Posterior cingulate gyrus (tissue), 11 donors: ENCODE data around the gene PLA2G4E.

Experiments used
- DNase-seq, 10 donors: peaks; one replicate each; pipeline versions ENCODE4 v3.0.0 to v3.0.0-alpha.2; 2020 to 2021; ENCODE audit warnings: mixed read lengths in 3 of 10
- intact Hi-C: fragments of 100-400 bp; cut with DNase I; formaldehyde crosslinking; loops from one replicate; pipeline ENCODE4 v1.15.1; 2023

Gene PLA2G4E

DNA sequence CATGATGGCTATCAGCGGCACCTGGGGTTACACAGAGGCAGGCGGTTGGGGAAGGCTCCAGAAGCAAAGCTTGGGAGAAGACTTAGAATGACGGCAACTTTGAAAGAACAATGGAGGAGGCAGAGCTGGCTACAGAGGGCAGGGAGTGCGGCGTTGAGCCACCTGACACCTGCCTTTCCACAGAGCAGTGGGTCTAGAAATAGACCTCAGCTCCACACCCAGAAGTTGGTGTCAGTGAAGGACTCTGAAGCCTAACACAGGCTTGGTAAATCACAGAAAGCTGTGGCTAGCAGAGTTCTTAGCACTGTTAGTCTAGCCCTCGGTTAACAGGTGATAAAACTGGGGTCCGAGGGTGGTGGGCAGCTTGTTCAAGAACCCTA, 25.4 kb downstream of the PLA2G4E start:
- DNase-seq = no peak
- intact Hi-C loops = no loop called here

DNA sequence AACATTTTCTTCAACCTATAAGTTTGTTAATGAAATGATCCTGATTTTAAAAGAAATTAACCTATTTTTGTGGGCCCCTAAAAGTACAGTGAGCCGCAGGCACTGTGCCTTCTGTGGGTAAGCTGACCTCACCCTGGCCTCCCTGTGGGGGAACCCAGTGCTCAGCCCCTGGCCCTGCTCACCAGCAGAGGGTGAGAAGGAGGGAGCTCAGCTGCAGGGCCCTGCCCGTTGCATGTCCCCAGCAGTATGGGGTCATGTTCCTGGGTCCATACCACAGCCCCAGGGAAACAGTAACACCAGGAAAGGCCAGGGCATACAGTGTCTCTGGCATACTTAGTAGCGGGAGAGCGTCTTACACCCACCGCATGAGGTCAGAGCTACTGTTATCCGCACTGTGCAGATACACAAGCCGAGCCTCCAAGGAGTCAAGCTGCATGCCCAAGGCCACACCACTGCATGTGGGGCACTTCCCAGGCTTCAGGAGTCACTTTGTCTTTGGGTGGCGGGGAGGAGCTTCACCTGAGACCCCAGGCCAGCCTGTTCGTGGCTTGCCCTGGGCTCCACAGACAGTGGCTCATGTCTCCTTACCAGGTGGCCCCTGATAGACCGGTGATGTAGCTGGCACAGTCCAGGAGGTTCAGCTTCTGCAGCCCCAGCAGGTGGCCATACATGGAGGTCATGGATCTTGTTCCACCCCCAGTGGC, 25.9 kb downstream of the PLA2G4E start:
- peak in 1 of 10 donors; percentile 50 for DNase-seq
- intact Hi-C loops = no loop called here

DNA sequence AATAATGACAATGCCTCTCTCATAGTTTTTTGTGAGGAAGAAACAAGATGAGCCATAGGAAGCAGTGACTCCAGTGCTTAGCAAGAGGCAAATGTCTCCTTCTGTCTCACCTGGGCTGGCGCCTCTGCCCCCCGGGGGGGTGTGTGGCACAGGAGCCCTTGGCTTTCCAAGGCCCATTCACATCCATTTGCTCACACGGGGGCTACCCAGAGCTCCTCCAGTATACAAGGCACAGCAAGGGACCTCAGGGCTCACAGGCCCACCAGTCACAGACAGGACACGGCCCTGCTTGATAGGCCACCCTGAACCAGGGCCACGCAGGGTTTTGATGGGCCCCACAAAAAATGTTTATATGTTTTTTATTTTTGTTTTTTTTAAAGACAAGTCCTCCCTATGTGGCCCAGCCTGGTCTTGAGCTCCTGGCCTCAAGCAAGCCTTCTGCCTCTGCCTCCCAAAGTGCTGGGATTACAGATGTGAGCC, 26.6 kb downstream of the PLA2G4E start:
- DNase-seq = peak in 1 of 10 donors; percentile 79
- intact Hi-C loops = no loop called here

DNA sequence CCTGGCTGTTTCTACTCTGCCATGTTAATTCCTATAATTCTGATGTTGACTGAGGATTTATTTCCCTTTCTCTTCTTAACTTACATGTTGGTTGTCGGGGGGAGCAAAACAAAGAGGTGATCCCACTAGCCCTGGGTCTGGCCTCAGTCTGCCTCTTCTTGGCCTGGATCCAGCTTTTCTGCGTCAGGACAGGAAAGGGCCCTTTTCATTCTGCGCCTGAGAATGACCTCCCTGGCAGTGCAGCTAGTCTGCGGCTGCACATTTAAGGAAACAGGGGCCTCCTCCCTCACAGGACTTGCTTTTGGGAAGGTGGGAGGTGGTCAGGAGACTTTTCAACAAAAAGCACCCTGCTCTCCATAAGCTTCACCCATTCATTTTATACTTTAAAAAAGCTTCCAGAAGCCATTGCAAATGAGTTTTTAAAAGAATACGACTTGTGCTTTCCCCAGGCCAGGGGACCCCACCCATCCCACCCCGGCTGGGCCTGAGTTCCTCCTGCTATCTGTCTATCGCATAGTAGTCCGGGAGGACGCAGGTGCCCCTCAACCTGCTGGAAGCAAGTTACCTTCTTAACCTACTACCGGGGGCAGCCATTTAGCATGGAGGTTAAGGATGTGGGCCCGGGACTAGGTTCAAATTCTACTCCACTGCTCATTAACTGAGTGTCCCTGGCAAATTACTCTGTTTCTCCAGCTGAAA, 27.2 kb downstream of the PLA2G4E start:
- no peak for DNase-seq
- intact Hi-C loops = no loop called here

DNA sequence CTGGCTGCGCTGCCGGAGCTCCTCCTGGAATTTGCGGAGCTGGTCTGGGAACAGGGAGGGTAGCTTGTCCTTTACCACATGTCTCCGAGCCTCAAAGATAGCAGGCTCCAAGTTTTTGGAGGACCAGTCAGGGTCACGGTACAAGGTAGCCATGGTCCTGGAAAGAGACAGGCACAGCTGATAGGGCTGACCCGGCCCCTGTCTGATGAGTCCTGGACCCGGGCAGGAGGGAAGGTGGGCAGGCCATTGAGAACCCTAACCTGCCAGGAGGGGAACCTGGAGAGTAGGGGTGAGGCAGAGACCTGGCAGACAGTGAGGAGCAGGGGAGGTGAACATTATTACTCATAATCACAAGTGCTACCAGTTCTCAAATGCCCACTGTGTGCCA, 28.0 kb downstream of the PLA2G4E start:
- intact Hi-C loops = no loop called here

DNA sequence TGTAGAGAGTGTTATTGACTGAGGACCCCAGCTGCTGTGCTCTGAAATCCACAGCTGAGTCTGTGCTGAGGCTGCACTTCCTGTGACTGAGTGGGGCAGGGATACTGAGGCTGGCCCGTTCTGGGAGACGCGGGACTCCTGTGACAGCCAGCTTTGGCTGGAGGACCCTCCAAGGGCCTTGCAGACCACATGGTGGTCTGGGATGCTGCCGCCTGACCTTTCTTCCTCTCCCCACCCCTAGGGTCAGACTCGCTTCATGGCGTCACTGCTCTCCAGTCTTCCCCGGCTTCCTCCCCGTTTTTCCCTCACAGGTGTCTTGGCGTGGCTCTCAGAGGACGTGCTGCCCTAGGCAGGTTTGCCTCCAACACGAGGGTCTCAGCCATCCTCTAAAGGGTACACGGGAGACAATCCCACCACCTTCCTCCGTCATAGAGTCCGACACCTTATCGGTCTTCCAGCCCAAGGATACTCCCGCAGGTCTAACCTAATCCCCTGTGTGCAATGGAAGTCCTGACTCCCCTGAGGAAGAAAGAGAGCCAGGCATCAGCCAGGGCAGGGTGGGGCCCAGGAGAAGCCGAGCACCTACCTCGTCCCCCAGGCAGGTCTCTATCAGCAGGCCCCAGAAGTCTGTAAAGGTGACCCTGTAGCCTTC, 28.6 kb downstream of the PLA2G4E start:
- intact Hi-C loops = no loop called here
- peak in 1 of 10 donors; percentile 42 for DNase-seq

More for the DNA sequence above, 28.0 kb downstream of the PLA2G4E start:
- DNase-seq = peak in 1 of 10 donors; percentile 49

DNA sequence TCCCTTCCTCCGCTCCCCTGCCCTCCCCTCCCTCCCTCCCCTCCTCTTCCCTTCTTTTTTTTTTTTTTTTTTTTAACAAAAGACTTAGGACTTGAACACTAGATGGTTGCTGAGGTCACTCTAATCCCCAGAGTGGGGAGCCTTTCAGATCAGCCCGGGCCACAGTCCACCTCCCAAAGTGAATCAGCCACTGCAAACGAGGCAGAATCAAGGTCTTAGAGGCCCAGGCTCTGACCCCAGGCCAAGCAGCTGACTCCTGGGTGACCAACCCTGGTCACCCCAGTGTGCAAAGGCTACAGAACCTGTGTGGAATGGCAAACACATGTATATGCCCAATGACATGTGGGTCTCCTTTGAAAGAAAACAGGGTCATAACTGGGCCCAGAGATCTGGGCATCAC, 30.2 kb downstream of the PLA2G4E start:
- intact Hi-C loops = loop anchor here (2.0 kb wide), 1 partner anchor 68 kb away; no protein-coding TSS in a partner anchor
- DNase-seq = no peak

DNA sequence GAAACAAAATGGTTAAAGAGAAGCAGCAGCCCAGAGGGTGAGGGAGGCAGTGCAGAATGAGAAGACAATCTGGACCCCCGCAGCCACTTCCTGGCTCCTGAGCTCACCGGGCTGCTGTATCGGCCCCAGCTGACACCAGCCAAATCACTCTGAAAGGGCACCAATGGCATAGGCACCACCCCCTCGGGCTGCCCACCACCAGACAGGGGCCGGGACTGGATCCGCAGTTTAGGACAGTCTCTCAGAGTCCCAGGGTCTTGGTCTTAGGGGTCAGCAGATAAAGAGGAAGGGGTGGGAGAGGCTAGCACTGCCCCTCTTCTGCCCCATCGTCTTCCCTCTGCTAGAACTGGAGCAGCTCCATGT, 30.6 kb downstream of the PLA2G4E start:
- peak in 1 of 10 donors; percentile 39 for DNase-seq
- intact Hi-C loops = loop anchor here (2.0 kb wide), 1 partner anchor 69 kb away; no protein-coding TSS in a partner anchor

DNA sequence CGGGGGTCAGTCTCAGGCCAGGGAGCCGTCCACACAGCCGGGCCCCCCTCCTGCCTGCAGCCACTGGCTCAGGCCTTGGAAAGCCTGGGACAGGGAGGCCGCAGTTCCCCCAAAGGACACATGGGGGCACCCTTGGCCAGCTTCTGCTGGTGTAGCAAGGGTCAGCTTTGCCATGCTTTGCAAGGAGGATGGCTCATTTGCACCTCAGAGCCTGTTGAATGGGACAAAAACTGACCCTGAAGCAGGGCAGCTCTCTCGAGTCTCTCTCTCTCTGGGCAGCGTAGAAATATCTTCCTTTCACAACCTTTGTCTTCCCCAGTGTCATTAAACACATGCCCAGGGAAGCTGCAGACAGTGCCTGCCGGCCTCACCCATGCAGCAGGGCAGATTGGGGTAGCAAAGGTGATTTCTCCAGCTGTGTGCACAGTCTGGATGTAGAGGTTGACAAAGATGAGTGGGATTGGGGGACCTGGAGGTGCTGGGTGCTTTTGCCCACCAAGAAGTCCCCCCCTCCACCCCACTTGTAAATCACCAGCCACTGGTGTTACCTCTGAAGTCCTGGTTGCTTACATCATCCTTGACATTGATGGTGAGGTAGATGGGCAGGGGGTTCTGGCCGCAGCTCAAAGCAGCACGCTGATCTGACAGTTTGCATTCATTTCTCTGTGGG, 31.1 kb downstream of the PLA2G4E start:
- peak; percentile 77 to 98 (median 90) for DNase-seq
- intact Hi-C loops = loop anchor here (2.0 to 5.0 kb wide), 2 partner anchors 69 to 148 kb away; no protein-coding TSS in a partner anchor

DNA sequence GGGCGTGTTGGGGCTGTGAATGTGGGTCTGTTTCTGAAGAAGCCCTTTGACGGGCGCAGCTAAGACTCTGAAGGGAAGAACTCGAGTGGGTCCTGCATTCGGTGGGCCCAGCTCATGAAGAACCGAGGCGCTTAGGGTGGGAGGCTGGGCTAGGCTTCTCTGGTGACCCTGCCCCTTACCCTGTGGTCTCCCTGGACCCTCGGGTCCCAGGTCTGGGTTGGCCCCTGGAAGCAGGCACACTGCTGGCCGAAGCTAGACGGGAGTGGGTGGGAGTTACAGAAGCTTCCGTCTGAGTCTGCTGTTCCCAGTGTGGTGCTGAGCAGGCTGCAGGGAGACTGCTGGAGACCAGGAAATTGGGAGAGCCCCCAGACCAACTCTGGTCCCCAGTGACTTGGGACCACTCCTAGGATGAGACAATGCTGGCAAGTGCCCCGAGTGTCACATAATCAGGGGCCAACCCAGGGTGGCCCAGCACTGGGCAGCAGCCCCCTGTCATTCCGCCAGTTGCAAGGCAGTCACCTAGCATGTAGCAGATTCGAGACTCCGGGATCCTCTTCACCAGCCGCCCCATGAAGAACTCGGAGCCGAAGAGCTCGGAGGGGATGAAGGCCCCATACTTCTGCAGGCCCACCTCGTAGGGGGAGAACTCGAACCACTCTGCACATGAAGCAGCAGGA, 31.8 kb downstream of the PLA2G4E start:
- DNase-seq = peak in 1 of 10 donors; percentile 39
- intact Hi-C loops = loop anchor here (5.0 kb wide), 1 partner anchor 148 kb away; no protein-coding TSS in a partner anchor

DNA sequence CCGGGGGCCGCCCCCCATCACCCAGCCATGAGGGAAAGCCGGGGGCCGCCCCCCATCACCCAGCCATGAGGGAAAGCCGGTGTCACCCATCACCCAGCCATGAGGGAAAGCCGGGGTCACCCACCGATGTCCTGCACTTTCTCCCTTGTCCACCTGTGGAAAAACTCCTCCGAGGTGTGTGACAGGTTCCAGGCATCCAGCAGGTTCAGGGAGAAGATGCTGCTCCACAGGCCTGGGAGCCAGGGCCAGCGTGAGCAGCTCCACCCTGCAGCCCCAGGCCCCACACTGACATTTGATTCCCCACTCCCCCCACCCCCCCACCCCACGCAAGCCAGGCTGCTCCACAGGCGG, 32.9 kb downstream of the PLA2G4E start:
- intact Hi-C loops = loop anchor here (5.0 kb wide), 1 partner anchor 149 kb away; no protein-coding TSS in a partner anchor

DNA sequence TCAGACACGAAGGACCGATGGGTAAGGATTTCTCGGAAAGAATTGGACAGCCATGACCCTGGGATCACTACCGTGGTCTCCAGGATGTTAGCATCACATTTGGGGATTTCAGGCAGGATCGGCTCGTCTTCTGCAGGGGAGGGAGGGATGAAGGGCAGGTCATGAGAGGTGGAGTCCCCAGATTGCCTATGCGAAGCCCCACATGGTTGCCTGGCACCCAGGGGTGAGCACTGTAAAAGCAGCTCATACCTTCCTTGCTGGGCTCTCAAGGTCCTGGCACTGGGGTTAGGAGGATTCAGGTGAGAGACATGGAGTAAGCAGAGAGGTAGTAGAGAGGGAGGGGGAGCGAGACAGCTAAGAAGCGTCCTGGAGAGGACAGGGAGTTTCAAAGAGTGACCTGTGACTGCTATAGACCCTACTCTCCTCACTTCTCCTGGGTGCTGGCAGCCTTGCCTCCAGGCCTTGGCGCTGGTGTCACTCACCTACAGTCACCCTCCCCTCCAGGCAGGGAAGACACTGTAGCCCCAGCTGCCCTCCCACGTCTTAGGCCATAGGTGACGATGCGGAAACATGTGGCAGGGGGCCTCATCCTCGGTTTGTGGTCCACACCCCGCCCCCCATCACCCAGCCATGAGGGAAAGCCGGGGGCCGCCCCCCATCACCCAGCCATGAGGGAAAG, 33.5 kb downstream of the PLA2G4E start:
- intact Hi-C loops = loop anchor here (5.0 kb wide), 1 partner anchor 150 kb away; no protein-coding TSS in a partner anchor
- DNase-seq = peak in 1 of 10 donors; percentile 22

More for the DNA sequence above, 32.9 kb downstream of the PLA2G4E start:
- peak in 1 of 10 donors; percentile 40 for DNase-seq

DNA sequence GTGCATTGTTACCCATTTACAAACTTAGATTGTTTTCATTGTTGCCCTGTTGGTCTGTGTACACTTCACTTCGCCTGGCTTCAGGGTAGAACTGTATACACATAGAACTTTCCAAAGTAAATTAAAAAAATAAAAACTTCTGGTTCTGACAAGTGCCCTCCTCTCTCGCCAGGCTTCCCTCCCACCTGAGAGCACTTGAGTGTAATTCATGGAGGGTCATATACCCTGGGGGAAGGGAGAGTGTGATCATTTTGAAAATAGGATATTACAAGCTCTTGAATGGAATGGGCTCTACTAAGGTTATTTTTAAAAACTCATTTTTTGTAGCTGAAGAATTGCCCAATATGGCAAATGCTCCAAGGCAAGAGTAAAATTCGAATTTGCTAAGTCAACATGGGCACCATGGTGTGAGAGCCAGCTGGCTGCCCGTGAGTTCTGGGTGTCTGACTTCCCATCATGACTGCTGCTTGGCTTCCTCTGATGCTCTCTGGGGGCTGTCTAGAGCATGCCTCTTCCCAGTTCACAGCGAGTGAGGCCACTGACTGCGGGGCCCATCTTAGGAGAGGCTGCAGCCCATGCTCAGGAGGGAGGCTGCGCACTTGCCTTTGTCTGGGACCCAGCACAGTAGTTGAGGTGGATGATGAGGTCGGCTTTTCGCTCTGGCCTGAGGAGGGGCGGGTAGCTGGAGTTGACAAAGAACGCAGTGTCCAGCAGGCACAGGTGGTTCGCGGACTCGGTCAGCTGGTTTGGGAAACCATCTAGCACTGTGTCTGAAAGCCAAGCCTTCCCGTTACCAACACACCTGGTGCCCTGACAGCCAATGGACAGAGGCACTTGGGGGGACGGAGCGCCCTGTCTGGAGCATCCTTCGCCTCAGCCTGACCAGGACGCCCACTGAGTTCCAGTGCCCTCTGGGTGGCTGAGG, 35.3 kb downstream of the PLA2G4E start:
- intact Hi-C loops = loop anchor here (5.0 kb wide), 1 partner anchor 152 kb away; no protein-coding TSS in a partner anchor
- DNase-seq = peak in 1 of 10 donors; percentile 55

DNA sequence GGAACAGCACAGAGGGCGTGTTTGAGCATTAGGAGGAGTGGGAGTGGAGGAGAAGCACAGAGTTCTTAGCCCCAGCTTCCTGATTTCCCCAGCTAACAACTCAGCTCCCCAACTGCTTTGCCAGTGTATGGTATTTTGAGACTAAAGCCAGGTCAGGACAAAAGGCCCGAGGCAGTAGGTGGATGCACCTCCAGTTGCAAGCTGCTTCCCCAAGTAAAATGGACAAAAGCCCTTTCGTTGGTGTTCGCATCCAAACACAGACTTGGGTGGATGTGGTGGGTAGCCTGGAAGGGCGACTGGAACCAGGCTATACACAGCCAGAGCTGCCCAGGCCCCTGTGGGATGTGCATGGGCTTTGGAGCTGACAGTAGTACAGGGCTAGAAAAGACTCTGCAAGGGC, 36.2 kb downstream of the PLA2G4E start:
- intact Hi-C loops = loop anchor here (5.0 kb wide), 1 partner anchor 153 kb away; no protein-coding TSS in a partner anchor
- no peak for DNase-seq

DNA sequence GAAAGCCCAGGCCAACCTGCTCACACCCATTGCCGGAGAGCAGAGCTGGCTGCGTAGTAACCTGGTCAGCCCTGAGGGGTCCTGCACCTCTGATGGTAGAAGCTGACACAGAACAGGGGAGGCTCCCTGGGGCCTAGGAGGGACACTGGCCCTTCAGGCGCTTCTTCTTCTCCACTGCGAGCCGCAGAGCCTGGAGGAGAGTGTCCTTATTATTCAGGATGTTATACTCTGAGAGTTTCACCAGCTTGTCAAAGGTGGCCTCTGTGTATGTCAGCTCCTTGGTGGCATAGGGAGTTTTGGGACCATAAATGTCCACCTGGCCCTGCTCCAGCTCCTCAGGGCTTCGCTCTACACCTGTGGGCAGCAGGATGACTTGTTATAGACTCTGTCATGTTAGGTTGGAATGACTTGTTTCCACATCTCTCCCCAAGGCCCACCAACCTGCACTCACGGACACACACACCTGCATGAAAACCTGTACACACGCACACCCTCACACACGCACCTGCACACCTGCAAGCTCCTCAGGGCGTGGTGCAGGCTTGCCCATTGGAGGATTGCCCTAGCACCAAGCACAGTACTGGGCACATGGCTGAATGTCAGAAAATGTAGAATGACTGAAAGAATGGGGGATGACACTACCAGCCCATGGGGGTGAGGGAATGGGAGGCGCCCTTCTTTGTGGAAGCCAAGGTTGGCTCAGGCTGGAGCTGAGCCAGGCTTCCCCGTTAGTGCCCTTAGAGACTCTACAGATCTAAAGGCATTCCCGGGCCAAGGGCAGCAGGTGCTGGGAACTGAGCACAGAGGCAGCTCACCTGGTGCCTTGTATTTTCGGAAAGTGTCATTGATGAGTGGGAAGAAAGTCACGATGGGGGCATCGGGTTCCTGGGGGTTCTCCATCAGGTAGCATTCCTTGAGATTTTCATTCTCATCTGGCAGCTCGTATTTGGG, 36.9 kb downstream of the PLA2G4E start:
- DNase-seq = peak in 1 of 10 donors; percentile 62
- intact Hi-C loops = no loop called here

DNA sequence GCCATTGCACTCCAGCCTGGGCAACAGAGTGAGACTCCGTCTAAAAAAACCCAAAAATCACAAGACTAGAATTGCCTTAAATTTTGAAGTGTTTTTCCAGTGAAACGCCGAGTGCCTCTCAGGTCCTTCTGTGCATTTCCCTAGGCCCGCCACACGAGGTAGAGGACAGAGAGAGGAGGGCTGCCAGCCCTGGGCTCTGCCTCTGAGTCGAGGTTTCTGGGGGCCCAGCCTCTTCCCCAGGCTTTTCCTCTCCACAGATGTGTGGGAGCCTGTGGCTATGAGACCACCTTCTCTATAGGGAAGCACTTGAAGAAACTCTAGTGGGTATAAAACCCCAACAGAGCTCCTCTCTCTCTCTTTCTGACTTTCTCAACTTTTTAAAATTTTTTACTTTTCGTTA, 37.6 kb downstream of the PLA2G4E start:
- peak in 1 of 10 donors; percentile 18 for DNase-seq
- intact Hi-C loops = no loop called here
